Measurements from ENCODE around the gene PTPRS. TPM values are rescaled to one million over a fixed set of nuclear protein-coding genes. Genes with fewer than 3 reads are reported as not detected.

Gene PTPRS
- polyA plus RNA-seq, 3 donors, result 0.03 TPM; not detected in 2

DNA sequence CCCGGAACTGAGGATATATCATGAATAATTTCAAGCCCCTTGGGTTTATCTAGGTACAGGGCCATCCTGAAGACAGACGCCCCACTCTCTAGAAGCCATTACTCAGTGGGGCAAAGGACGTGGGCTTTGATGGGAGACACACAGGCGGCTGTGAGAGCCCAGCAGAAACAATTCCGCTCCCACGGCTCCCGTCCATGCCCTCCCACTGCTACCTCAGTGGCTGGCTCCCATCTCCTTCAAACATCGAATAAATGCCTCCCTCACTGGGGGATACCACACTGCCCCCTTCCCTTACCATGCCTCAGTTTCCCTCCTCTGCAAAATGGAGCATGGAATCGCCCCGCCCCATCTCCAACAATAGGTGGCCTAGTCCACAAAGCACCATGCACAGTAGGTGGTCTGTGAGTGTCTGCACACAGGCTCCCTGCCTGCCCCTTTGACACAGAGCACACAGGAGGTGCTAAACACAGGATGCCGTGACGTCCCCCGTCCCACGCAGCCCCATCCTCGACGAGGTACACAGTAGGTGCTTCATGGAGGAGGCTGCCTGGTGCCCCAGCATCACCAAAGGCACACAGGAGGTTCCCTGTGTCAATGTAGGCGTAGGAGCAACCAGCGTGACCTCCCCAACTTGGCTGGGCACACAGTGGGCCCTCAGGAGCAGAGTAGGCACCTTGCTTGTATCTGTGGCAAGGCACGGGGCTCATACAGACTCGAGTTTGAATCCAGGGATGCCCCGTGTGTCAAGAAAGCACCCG lies 46.0 kb downstream of the PTPRS start:
- H3K4me1 Mint-ChIP-seq, result peaks cover 9% of the 10 kb centered on the region
- H3K4me2 ChIP-seq (replicated peaks; ENCODE audit: extremely low read depth, low read length, poor library complexity, severe bottlenecking), result no peak overlapping the region
- no peak overlapping the region for H3K4me3 ChIP-seq (replicated peaks in 1 of 3; ENCODE audit: low read depth in 2 of 3, low read length in 3 of 3)
- peaks cover 29 to 45% (median 43%) of the 10 kb centered on the region in 3 donors for H3K27me3 Mint-ChIP-seq (ENCODE audit: low read depth in 3 of 3)
- no peak overlapping the region for H3K27ac ChIP-seq (ENCODE audit: low read depth in 1 of 2, low read length in 2 of 2)
- H3K36me3 Mint-ChIP-seq, result no peaks in the 10 kb centered on the region
- H4K20me1 ChIP-seq (ENCODE audit: insufficient read depth, low read length), result no peaks in the 10 kb centered on the region
- peak overlapping the region in 1 of 2 donors; percentile 54 for H3K4me3 Mint-ChIP-seq
- TF ChIP-seq, protein P1, sequence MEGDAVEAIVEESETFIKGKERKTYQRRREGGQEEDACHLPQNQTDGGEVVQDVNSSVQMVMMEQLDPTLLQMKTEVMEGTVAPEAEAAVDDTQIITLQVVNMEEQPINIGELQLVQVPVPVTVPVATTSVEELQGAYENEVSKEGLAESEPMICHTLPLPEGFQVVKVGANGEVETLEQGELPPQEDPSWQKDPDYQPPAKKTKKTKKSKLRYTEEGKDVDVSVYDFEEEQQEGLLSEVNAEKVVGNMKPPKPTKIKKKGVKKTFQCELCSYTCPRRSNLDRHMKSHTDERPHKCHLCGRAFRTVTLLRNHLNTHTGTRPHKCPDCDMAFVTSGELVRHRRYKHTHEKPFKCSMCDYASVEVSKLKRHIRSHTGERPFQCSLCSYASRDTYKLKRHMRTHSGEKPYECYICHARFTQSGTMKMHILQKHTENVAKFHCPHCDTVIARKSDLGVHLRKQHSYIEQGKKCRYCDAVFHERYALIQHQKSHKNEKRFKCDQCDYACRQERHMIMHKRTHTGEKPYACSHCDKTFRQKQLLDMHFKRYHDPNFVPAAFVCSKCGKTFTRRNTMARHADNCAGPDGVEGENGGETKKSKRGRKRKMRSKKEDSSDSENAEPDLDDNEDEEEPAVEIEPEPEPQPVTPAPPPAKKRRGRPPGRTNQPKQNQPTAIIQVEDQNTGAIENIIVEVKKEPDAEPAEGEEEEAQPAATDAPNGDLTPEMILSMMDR (IDR thresholded peaks at IDR 0.05), result no peak
- no peak overlapping the region for H2AFZ ChIP-seq (ENCODE audit: insufficient read depth, low read depth, low read length, poor library complexity, severe bottlenecking)
- 82% methylated on average over 19 of the region's 22 CpGs for WGBS (ENCODE audit: insufficient coverage)
- no peaks in the 10 kb centered on the region for H3K79me2 ChIP-seq (ENCODE audit: insufficient read depth, low read length)
- H3K27ac Mint-ChIP-seq, result no peak overlapping the region
- peaks cover 5 to 25% of the 10 kb centered on the region in 2 donors for H3K27me3 ChIP-seq (ENCODE audit: control insufficient read depth in 2 of 2, insufficient read depth in 2 of 2, low read length in 2 of 2)
- H3K9me3 ChIP-seq (replicated peaks in 1 of 2; ENCODE audit: control insufficient read depth in 1 of 2, insufficient read depth in 1 of 2, low read length in 2 of 2), result no peaks in the 10 kb centered on the region
- DNase-seq, result no peak
- intact Hi-C loops (cut with micrococcal nuclease), result no loop called here
- no peaks in the 10 kb centered on the region for H3K36me3 ChIP-seq (replicated peaks in 1 of 2; ENCODE audit: control insufficient read depth in 1 of 2, insufficient read depth in 2 of 2, low read length in 2 of 2)
- peaks cover 0 to 10% (median 3%) of the 10 kb centered on the region in 7 donors for H3K9me3 Mint-ChIP-seq
- H3K9ac ChIP-seq (ENCODE audit: insufficient read depth, low read length, poor library complexity, severe bottlenecking), result no peak overlapping the region
- no peaks in the 10 kb centered on the region for H3K4me1 ChIP-seq (ENCODE audit: control insufficient read depth in 1 of 2, insufficient read depth in 2 of 2, low read length in 2 of 2)

DNA sequence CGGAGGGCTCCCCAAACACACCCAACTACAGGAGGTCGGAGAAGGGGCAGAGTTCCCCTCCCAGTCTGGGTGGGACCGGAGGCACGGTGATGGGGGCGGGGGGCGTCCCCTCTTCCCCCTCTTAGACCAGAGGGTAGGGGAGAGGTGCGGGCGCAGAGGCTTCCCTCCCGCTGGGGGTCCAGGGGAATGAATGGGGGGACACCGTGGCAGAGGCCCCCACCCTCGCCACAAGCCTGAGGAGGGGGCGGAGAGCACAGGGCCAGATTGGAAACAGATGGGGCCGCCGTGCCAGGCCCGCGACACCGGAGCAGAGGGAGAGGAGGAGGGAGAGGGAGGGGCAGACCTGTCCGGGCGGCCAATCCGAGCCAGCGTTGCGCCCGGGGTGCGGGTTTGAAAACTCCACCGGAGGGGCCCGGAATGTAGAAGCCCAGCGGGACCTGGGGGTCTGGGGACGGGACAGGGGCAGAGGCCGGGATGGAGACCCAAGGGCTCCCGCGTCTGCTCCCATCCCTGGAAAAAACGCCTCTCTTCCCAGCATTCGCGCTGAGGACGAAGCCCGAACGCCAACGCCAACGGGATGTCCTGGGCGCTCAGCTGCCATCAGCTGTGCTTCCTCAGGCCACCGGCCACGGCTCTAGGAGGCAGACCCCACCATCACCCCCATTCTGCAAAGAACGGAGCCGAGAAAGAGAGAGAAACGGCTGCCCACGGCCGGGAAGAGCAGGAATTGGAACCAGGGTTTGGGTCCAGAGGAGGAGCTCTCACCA lies 46.8 kb downstream of the PTPRS start:
- Histone ChIP-seq H3K27ac (ENCODE audit: low read depth in 1 of 2, low read length in 2 of 2) (no peak overlapping the region), H3K4me3 (replicated peaks in 1 of 3; ENCODE audit: low read depth in 2 of 3, low read length in 3 of 3) (no peak overlapping the region), H3K4me1 (ENCODE audit: control insufficient read depth in 1 of 2, insufficient read depth in 2 of 2, low read length in 2 of 2) (no peaks in the 10 kb centered on the region), H3K27me3 (ENCODE audit: control insufficient read depth in 2 of 2, insufficient read depth in 2 of 2, low read length in 2 of 2) (peaks cover 5 to 25% of the 10 kb centered on the region in 2 donors), H3K4me2 (replicated peaks; ENCODE audit: extremely low read depth, low read length, poor library complexity, severe bottlenecking) (no peak overlapping the region), H4K20me1 (ENCODE audit: insufficient read depth, low read length) (no peaks in the 10 kb centered on the region), H3K9ac (ENCODE audit: insufficient read depth, low read length, poor library complexity, severe bottlenecking) (no peak overlapping the region), H2AFZ (ENCODE audit: insufficient read depth, low read depth, low read length, poor library complexity, severe bottlenecking) (no peak overlapping the region), H3K36me3 (replicated peaks in 1 of 2; ENCODE audit: control insufficient read depth in 1 of 2, insufficient read depth in 2 of 2, low read length in 2 of 2) (no peaks in the 10 kb centered on the region), H3K9me3 (replicated peaks in 1 of 2; ENCODE audit: control insufficient read depth in 1 of 2, insufficient read depth in 1 of 2, low read length in 2 of 2) (no peaks in the 10 kb centered on the region), H3K79me2 (ENCODE audit: insufficient read depth, low read length) (no peaks in the 10 kb centered on the region)
- intact Hi-C loops (cut with micrococcal nuclease), result no loop called here
- peaks cover 31 to 43% (median 41%) of the 10 kb centered on the region in 3 donors for H3K27me3 Mint-ChIP-seq (ENCODE audit: low read depth in 3 of 3)
- TF ChIP-seq, protein P1 (IDR thresholded peaks at IDR 0.05), result no peak
- 4% methylated on average over 35 of the region's 47 CpGs for WGBS (ENCODE audit: insufficient coverage)
- peaks cover 9% of the 10 kb centered on the region for H3K4me1 Mint-ChIP-seq
- H3K27ac Mint-ChIP-seq, result peak overlapping the region in 1 of 7 donors; percentile 69
- peaks cover 0 to 10% (median 2%) of the 10 kb centered on the region in 7 donors for H3K9me3 Mint-ChIP-seq
- no peak for DNase-seq
- peak overlapping the region in 1 of 2 donors; percentile 70 for H3K4me3 Mint-ChIP-seq
- H3K36me3 Mint-ChIP-seq, result no peaks in the 10 kb centered on the region
